GM12878 (cell line): Measurements from ENCODE around the gene ROBO1. TPM values are rescaled to one million over a fixed set of nuclear protein-coding genes. Genes with fewer than 3 reads are reported as not detected.

ENCODE experiments used
- ATAC-seq: fragments of 200-7000 bp; cut with Tn5 transposase; 3 replicates; pipeline ENCODE4 v1.9.1; 2020; ENCODE audit warnings: mild to moderate bottlenecking, moderate library complexity
- BruUV-seq: library from RNA; stranded (reverse); fragments of 400-500 nt; replicated peaks from 2 replicates; lab custom pipeline; 2021; lab: Mats Ljungman, UMichigan
- CTCF ChIA-PET: fragments of 300-600 bp; sonication (Branson Sonifier 250); formaldehyde crosslinking; extraction: SDS; loops from one replicate; lab custom pipeline; 2021; ENCODE audit warnings: inconsistent platforms; lab: Yijun Ruan, JAX
- POLR2A ChIA-PET: fragments of 350-600 bp; formaldehyde crosslinking; extraction: SDS; loops from one replicate; lab custom pipeline; 2021; ENCODE audit warnings: inconsistent platforms; lab: Charles Lee
- RAD21 ChIA-PET: fragments of 300-600 bp; sonication (Branson Sonifier 250); formaldehyde crosslinking; loops from one replicate; lab custom pipeline; 2023; ENCODE audit warnings: antibody characterized with exemption; ENCODE audit not compliant: unreplicated experiment; lab: Charles Lee
- SMC1A ChIA-PET: fragments of 300-600 bp; sonication (Branson Sonifier 250); formaldehyde crosslinking; loops from one replicate; lab custom pipeline; 2023; ENCODE audit not compliant: unreplicated experiment, uncharacterized antibody; lab: Charles Lee
- DNase-seq: peaks from one replicate; pipeline ENCODE4 v3.0.0-alpha.2; 2011; ENCODE audit warnings: low read depth, low spot score
- FAIRE-seq: peaks from 3 replicates; lab custom pipeline; 2011; peaks lifted over from hg19 to GRCh38; lab: Jason Lieb, UNC
- H2AFZ ChIP-seq: 2 replicates; pipeline ENCODE4 v1.6.0; 2011; ENCODE audit warnings: low read depth, low read length, control low read depth; ENCODE audit not compliant: control insufficient read depth
- H3K27ac ChIP-seq: 2 replicates; pipeline ENCODE4 v1.5.1; 2011; ENCODE audit warnings: control low read depth; ENCODE audit not compliant: control insufficient read depth, insufficient read depth
- H3K27me3 ChIP-seq, 2 experiments: replicated peaks in 1 of 2; 2 replicates each; pipeline versions ENCODE4 v1.6.0 to v1.6.1; 2011; ENCODE audit warnings: low read length in 1 of 2; ENCODE audit not compliant: control insufficient read depth in 2 of 2, insufficient read depth in 2 of 2
- H3K36me3 ChIP-seq, 2 experiments: 2 replicates each; pipeline ENCODE4 v1.5.1; 2011; ENCODE audit warnings: low read length in 1 of 2; ENCODE audit not compliant: control insufficient read depth in 2 of 2, insufficient read depth in 2 of 2
- H3K4me1 ChIP-seq: 2 replicates; pipeline ENCODE4 v1.6.1; 2011; ENCODE audit warnings: mild to moderate bottlenecking, low read length, moderate library complexity, mixed read lengths; ENCODE audit not compliant: control insufficient read depth, insufficient read depth
- H3K4me2 ChIP-seq: 2 replicates; pipeline ENCODE4 v1.6.0; 2011; ENCODE audit warnings: control low read depth; ENCODE audit not compliant: control insufficient read depth, insufficient read depth
- H3K4me3 ChIP-seq: fragments of 200-600 bp; sonication (generic); 2 replicates; pipeline ENCODE4 v1.5.1; 2016
- H3K79me2 ChIP-seq: 2 replicates; pipeline ENCODE4 v1.6.0; 2011; ENCODE audit warnings: low read length; ENCODE audit not compliant: control insufficient read depth, insufficient read depth
- H3K9ac ChIP-seq: 2 replicates; pipeline ENCODE4 v1.8.0; 2011; ENCODE audit warnings: low read length, control low read depth, mixed read lengths; ENCODE audit not compliant: control insufficient read depth, insufficient read depth
- H3K9me3 ChIP-seq: replicated peaks from 3 replicates; pipeline ENCODE4 v1.5.1; 2011; ENCODE audit warnings: mild to moderate bottlenecking, low read length; ENCODE audit not compliant: control insufficient read depth, insufficient read depth
- H4K20me1 ChIP-seq: 2 replicates; pipeline ENCODE4 v1.6.0; 2011; ENCODE audit not compliant: control insufficient read depth, insufficient read depth
- BCL11A ChIP-seq: IDR thresholded peaks from 2 replicates; pipeline ENCODE4 v1.6.1; 2011; ENCODE audit warnings: low read depth, low read length
- CUX1 ChIP-seq: IDR thresholded peaks from 2 replicates; pipeline ENCODE4 v1.6.1; 2012; ENCODE audit warnings: improper control_type of control experiment, low read depth, low read length; ENCODE audit not compliant: insufficient replicate concordance
- ELK1 ChIP-seq: IDR thresholded peaks from 2 replicates; pipeline ENCODE4 v1.6.1; 2012; ENCODE audit warnings: low read depth, low read length, improper control_type of control experiment
- ESRRA ChIP-seq: IDR thresholded peaks from 2 replicates; pipeline ENCODE4 v1.6.1; 2012; ENCODE audit warnings: mild to moderate bottlenecking, low read length, improper control_type of control experiment
- LARP7 ChIP-seq: fragments of 450-650 bp; IDR thresholded peaks from 2 replicates; pipeline ENCODE4 v1.6.1; 2017; ENCODE audit warnings: mild to moderate bottlenecking
- MEF2B ChIP-seq: fragments of 450-650 bp; IDR thresholded peaks from 2 replicates; pipeline ENCODE4 v1.6.1; 2018; ENCODE audit warnings: mild to moderate bottlenecking, moderate library complexity; ENCODE audit not compliant: partially characterized antibody, poor library complexity, severe bottlenecking
- NR2C1 ChIP-seq: fragments of 450-650 bp; IDR thresholded peaks from 2 replicates; pipeline ENCODE4 v1.6.1; 2017; ENCODE audit warnings: antibody characterized with exemption, mild to moderate bottlenecking, moderate library complexity
- NR2F1 ChIP-seq: fragments of 450-650 bp; conservative IDR thresholded peaks from 2 replicates; pipeline ENCODE4 v1.6.1; 2017; ENCODE audit warnings: mild to moderate bottlenecking
- POLR2AphosphoS2 ChIP-seq: IDR thresholded peaks from 2 replicates; pipeline ENCODE4 v1.6.1; 2011; ENCODE audit warnings: low read depth, mild to moderate bottlenecking, low read length, improper control_type of control experiment, moderate library complexity
- POU2F2 ChIP-seq: IDR thresholded peaks from 3 replicates; pipeline ENCODE4 v1.6.1; 2011; ENCODE audit warnings: low read depth, mild to moderate bottlenecking, low read length, borderline replicate concordance
- RAD21 ChIP-seq: IDR thresholded peaks from 2 replicates; pipeline ENCODE4 v1.6.1; 2011; ENCODE audit warnings: mild to moderate bottlenecking, low read depth, low read length, moderate library complexity; ENCODE audit not compliant: insufficient read depth
- RBBP5 ChIP-seq: fragments of 200-600 bp; sonication (generic); conservative IDR thresholded peaks from 2 replicates; pipeline ENCODE4 v1.6.1; 2016
- RCOR1 ChIP-seq: conservative IDR thresholded peaks from 2 replicates; pipeline ENCODE4 v1.6.1; 2012; ENCODE audit warnings: low read depth, low read length, improper control_type of control experiment
- SMARCA5 ChIP-seq: fragments of 450-650 bp; IDR thresholded peaks from 2 replicates; pipeline ENCODE4 v1.6.1; 2017; ENCODE audit warnings: mild to moderate bottlenecking
- TARDBP ChIP-seq: IDR thresholded peaks from 2 replicates; pipeline ENCODE4 v1.6.1; 2016; ENCODE audit warnings: borderline replicate concordance
- YBX1 ChIP-seq: fragments of 450-650 bp; IDR thresholded peaks from 2 replicates; pipeline ENCODE4 v1.6.1; 2016; ENCODE audit warnings: antibody characterized with exemption
- WGBS: methylation state at CpG from one replicate; pipeline ENCODE4 v1.1.6; 2016; ENCODE audit warnings: low lambda C conversion rate; ENCODE audit not compliant: insufficient replicate concordance, insufficient coverage; ENCODE audit errors: missing lambda C conversion rate; 5-methylcytosine and 5-hydroxymethylcytosine counted together
- in situ Hi-C: fragments of 300-500 bp; cut with MboI; formaldehyde crosslinking; loops from 9 replicates; pipeline ENCODE4 v1.14.3; 2018; ENCODE audit warnings: mixed read lengths
- intact Hi-C: fragments of 100-400 bp; cut with micrococcal nuclease; formaldehyde crosslinking; loops from one replicate; pipeline ENCODE4 v1.14.2; 2022; ENCODE audit not compliant: unreplicated experiment
- polyA plus RNA-seq, 11 experiments: library from polyadenylated mRNA; depleted of rRNA in 4 of 11; unstranded in 6 of 11; stranded (reverse) in 5 of 11; fragments of >200 nt; fragmentation: Nextera tagmentation in 4 of 11; fragmentation: Illumina TruSeq in 1 of 11; extraction: Ambion mirVana in 4 of 11; extraction: Trizol in 1 of 11; gene quantifications; 1 replicate in 1 of 11; 2 replicates in 10 of 11; pipeline versions ENCODE4 v1.2.1 to v1.2.3, GENCODE V29; 2011 to 2016; ENCODE audit warnings: inconsistent platforms in 2 of 11, missing spikeins in 2 of 11, low read depth in 1 of 11
- total RNA-seq, 4 experiments: library from RNA; depleted of rRNA in 3 of 4; stranded (reverse); fragments of >200 nt in 3 of 4; fragmentation: Illumina TruSeq in 1 of 4; extraction: Trizol in 1 of 4; gene quantifications; 2 replicates each; pipeline versions ENCODE4 v1.2.1 to v1.2.3, GENCODE V29; 2013 to 2021
- TF ChIP-seq, protein P1 (sequence below): fragments of 450-650 bp; formaldehyde crosslinking; IDR thresholded peaks from 2 replicates; pipeline ENCODE4 v1.4.0; 2022; ENCODE audit warnings: mild to moderate bottlenecking, moderate library complexity

Gene ROBO1
- total and polyA plus RNA-seq, 10 of the 15 experiments (the other 5 are each of a cell fraction or from before 2014, with no cell fraction given) = 0.29 to 46.5 (median 1.2) TPM

- no peak overlapping the region for H3K4me3 ChIP-seq
- DNase-seq (no peak), ATAC-seq (no peak), FAIRE-seq (no peak)
- CTCF ChIA-PET = no interaction called here
- no peaks in the 10 kb centered on the region for H3K4me1 ChIP-seq
- POLR2A ChIA-PET = interaction anchor here (0.6 kb wide), 1 partner anchor 339 kb away, joined by 5 read pairs; no protein-coding TSS in a partner anchor
- BruUV-seq = no TSS peak
- 40% methylated on average over 2 of the region's 2 CpGs for WGBS
- H3K9me3 ChIP-seq = no peaks in the 10 kb centered on the region
- no peak overlapping the region for H3K9ac ChIP-seq
- RAD21 ChIA-PET = interaction anchor here (1.3 kb wide), 1 partner anchor 320 kb away, joined by 5 read pairs; no protein-coding TSS in a partner anchor
- H3K79me2 ChIP-seq = no peaks in the 10 kb centered on the region
- H3K4me2 ChIP-seq = no peak overlapping the region
- in situ Hi-C loops (loop anchor here (10.0 to 25.0 kb wide), 2 partner anchors 686 to 819 kb away; no protein-coding TSS in a partner anchor), intact Hi-C loops (loop anchor here (10.0 kb wide), 1 partner anchor 826 kb away; no protein-coding TSS in a partner anchor)
- H3K27me3 ChIP-seq = no peaks in the 10 kb centered on the region
- SMC1A ChIA-PET = interaction anchor here (1.1 to 1.2 kb wide), 2 partner anchors 13 to 44 kb away, joined by 3 read pairs; no protein-coding TSS in a partner anchor
- H3K27ac ChIP-seq = no peak overlapping the region
- H3K36me3 ChIP-seq = no peaks in the 10 kb centered on the region
- H2AFZ ChIP-seq = no peak overlapping the region
- H4K20me1 ChIP-seq = no peaks in the 10 kb centered on the region
- TF ChIP-seq POLR2AphosphoS2 = no peak
- TF ChIP-seq RAD21 = no peak
- TF ChIP-seq LARP7 = no peak
- no peak for TF ChIP-seq BCL11A
- TF ChIP-seq CUX1 = no peak
- TF ChIP-seq MEF2B = no peak
- TF ChIP-seq YBX1 = no peak
- no peak for TF ChIP-seq ESRRA
- TF ChIP-seq ELK1 = no peak
- TF ChIP-seq TARDBP = no peak
- no peak for TF ChIP-seq NR2C1
- no peak for TF ChIP-seq POU2F2
- TF ChIP-seq, protein P1, sequence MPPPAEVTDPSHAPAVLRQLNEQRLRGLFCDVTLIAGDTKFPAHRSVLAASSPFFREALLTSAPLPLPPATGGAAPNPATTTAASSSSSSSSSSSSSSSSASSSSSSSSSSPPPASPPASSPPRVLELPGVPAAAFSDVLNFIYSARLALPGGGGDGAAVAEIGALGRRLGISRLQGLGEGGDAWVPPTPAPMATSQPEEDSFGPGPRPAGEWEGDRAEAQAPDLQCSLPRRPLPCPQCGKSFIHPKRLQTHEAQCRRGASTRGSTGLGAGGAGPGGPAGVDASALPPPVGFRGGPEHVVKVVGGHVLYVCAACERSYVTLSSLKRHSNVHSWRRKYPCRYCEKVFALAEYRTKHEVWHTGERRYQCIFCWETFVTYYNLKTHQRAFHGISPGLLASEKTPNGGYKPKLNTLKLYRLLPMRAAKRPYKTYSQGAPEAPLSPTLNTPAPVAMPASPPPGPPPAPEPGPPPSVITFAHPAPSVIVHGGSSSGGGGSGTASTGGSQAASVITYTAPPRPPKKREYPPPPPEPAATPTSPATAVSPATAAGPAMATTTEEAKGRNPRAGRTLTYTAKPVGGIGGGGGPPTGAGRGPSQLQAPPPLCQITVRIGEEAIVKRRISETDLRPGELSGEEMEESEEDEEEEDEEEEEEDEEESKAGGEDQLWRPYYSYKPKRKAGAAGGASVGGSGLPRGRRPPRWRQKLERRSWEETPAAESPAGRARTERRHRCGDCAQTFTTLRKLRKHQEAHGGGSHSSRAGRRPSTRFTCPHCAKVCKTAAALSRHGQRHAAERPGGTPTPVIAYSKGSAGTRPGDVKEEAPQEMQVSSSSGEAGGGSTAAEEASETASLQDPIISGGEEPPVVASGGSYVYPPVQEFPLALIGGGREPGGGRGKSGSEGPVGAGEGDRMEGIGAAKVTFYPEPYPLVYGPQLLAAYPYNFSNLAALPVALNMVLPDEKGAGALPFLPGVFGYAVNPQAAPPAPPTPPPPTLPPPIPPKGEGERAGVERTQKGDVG (CRISPR knock-in tag) = no peak
- no peak for TF ChIP-seq RBBP5
- TF ChIP-seq SMARCA5 = no peak
- no peak for TF ChIP-seq NR2F1
- TF ChIP-seq RCOR1 = no peak
These were observed 1099.5 kb downstream of the ROBO1 start for GRCh38 chr3:78668302-78668701.
